Non-pigmented ciliary epithelial cell (primary cell): Measurements from ENCODE around the gene ZNF664.

Source experiments
- DNase-seq: peaks from one replicate; pipeline ENCODE4 v3.0.0-alpha.2; 2010; ENCODE audit warnings: low read depth

Gene ZNF664

GRCh38 chr12:123990511-123990910, 17.5 kb downstream of the ZNF664 start:
- no peak for DNase-seq

- DNase-seq: no peak
These were observed 18.4 kb downstream of the ZNF664 start for GRCh38 chr12:123991372-123991951.

- DNase-seq: no peak
These were observed 19.3 kb downstream of the ZNF664 start for GRCh38 chr12:123992118-123992825.

- DNase-seq: peak; percentile 46
These were observed 22.2 kb downstream of the ZNF664 start for GRCh38 chr12:123995023-123995748.

- no peak for DNase-seq
These were observed 23.6 kb downstream of the ZNF664 start for GRCh38 chr12:123996581-123996980.

- no peak for DNase-seq
These were observed 24.2 kb downstream of the ZNF664 start for GRCh38 chr12:123997033-123997822.

- DNase-seq: no peak
These were observed 24.9 kb downstream of the ZNF664 start for GRCh38 chr12:123997908-123998307.

- no peak for DNase-seq
These were observed 25.5 kb downstream of the ZNF664 start for GRCh38 chr12:123998344-123998990.

- DNase-seq: no peak
These were observed 26.0 kb downstream of the ZNF664 start for GRCh38 chr12:123998991-123999359.

- DNase-seq: no peak
These were observed 27.1 kb downstream of the ZNF664 start for GRCh38 chr12:124000111-124000510.

- no peak for DNase-seq
These were observed 28.3 kb downstream of the ZNF664 start for GRCh38 chr12:124001343-124001742.

- DNase-seq: no peak
These were observed 29.1 kb downstream of the ZNF664 start for GRCh38 chr12:124002021-124002644.

GRCh38 chr12:124002654-124003053, 29.6 kb downstream of the ZNF664 start:
- no peak for DNase-seq

- no peak for DNase-seq
These were observed 31.3 kb downstream of the ZNF664 start for GRCh38 chr12:124004233-124004875.

- no peak for DNase-seq
These were observed 33.2 kb downstream of the ZNF664 start for GRCh38 chr12:124006085-124006845.

- no peak for DNase-seq
These were observed 34.1 kb downstream of the ZNF664 start for GRCh38 chr12:124006846-124007713.

GRCh38 chr12:124007826-124008570, 35.0 kb downstream of the ZNF664 start:
- peak; percentile 28 for DNase-seq

GRCh38 chr12:124008595-124008994, 35.6 kb downstream of the ZNF664 start:
- DNase-seq: no peak
